Left renal cortex interstitium (tissue), 4 donors: ENCODE measurements around the gene RAB18. TPM values are rescaled to one million over a fixed set of nuclear protein-coding genes. Genes with fewer than 3 reads are reported as not detected.
"Not testable (repeated sequence)": the region's sequence is repeated elsewhere in the genome, so short reads cannot be mapped to it uniquely, and the experiment has no call there.

Source experiments
- DNase-seq, 4 donors: peaks; one replicate each; pipeline ENCODE4 v3.0.0-alpha.2; 2013; ENCODE audit warnings: low read depth in 4 of 4, low spot score in 2 of 4, missing footprints in 1 of 4
- polyA plus RNA-seq, 4 donors: library from polyadenylated mRNA; unstranded; fragments of 120-200 nt; gene quantifications; one replicate each; pipeline ENCODE4 v1.2.1, GENCODE V29; 2013; ENCODE audit not compliant: insufficient read length in 4 of 4

The RAB18 gene
- 100 to 1,000 TPM; 101 to 146 (median 123) TPM for polyA plus RNA-seq

- peak; percentile 90 to 98 (median 92) for DNase-seq
Observed at GRCh38 chr10:27504007-27504807, at the start of gene RAB18. Gene RAB18, plus strand, starts transcription at chr10:27504304. Its CDS starts 66 bp downstream, at chr10:27504370.

GRCh38 chr10:27454837-27455236 lies 49.3 kb upstream of the RAB18 start:
- DNase-seq: no peak

GRCh38 chr10:27457261-27457945 lies 46.7 kb upstream of the RAB18 start:
- DNase-seq: no peak

GRCh38 chr10:27457966-27458365 lies 46.1 kb upstream of the RAB18 start:
- DNase-seq: no peak

- DNase-seq: no peak
Observed at GRCh38 chr10:27461312-27461711, 42.8 kb upstream of the RAB18 start.

- no peak for DNase-seq
Observed at GRCh38 chr10:27463961-27464360, 40.1 kb upstream of the RAB18 start.

GRCh38 chr10:27464993-27465392 lies 39.1 kb upstream of the RAB18 start:
- DNase-seq: no peak

GRCh38 chr10:27465596-27465995 lies 38.5 kb upstream of the RAB18 start:
- DNase-seq: not testable (repeated sequence)

GRCh38 chr10:27470885-27471284 lies 33.2 kb upstream of the RAB18 start:
- DNase-seq: no peak

- no peak for DNase-seq
Observed at GRCh38 chr10:27474741-27475140, 29.4 kb upstream of the RAB18 start.

GRCh38 chr10:27479016-27479415 lies 25.1 kb upstream of the RAB18 start:
- no peak for DNase-seq

- no peak for DNase-seq
Observed at GRCh38 chr10:27481486-27481885, 22.6 kb upstream of the RAB18 start.

- DNase-seq: no peak
Observed at GRCh38 chr10:27482984-27483956, 20.8 kb upstream of the RAB18 start.

- no peak for DNase-seq
Observed at GRCh38 chr10:27485368-27485767, 18.7 kb upstream of the RAB18 start.

- no peak for DNase-seq
Observed at GRCh38 chr10:27485986-27486385, 18.1 kb upstream of the RAB18 start.

- DNase-seq: no peak
Observed at GRCh38 chr10:27490807-27491206, 13.3 kb upstream of the RAB18 start.

- DNase-seq: no peak
Observed at GRCh38 chr10:27494116-27494805, 9.8 kb upstream of the RAB18 start.

- DNase-seq: no peak
Observed at GRCh38 chr10:27496137-27496536, 8.0 kb upstream of the RAB18 start.

- DNase-seq: no peak
Observed at GRCh38 chr10:27500096-27500495, 4.0 kb upstream of the RAB18 start.

GRCh38 chr10:27500886-27501285 lies 3.2 kb upstream of the RAB18 start:
- no peak for DNase-seq
